NCI-H2171 (cell line): ENCODE results near the gene FZD2.
"Not testable (repeated sequence)": the region's sequence is repeated elsewhere in the genome, so short reads cannot be mapped to it uniquely, and the experiment has no call there.

Experiments used
- DNase-seq: peaks from one replicate; lab custom pipeline; 2025; lab: John Stamatoyannopoulos, UW

FZD2 gene

GRCh38 chr17:44546671-44547606 lies 10.3 kb upstream of the FZD2 start:
- no peak for DNase-seq

DNA sequence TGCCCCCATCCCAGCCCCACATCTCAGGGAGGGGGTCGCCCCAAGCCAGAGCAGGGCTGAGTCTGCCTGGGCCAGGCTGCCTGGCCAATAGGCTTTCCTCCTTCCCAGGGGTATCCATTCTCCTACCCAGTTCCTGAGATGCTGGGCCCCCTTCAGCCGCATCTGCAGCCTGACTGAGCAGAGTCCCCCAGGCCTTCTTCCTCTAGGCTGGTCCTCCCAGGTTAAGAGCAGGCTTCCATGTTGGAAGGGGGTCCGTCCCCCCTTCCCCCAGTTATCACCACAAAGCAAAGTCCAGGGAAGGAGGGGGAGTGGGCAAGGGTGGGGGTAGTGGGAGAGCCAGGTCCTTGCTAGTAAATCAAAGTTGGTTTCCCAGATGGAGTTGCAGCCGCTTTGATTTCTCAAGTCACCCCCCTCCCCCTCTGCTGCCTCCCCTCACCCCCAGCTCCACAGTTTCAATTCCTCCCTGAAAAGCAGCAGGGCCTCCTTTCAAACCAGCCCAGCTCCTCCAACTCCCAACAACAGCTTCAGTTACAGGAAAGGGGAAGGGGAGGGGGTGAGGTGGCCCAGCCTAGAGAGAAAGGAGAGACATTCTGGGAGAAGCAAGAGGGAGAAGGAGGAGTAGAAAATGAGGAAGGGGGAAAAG lies 9.5 kb upstream of the FZD2 start:
- DNase-seq: no peak

GRCh38 chr17:44548376-44549230 lies 8.7 kb upstream of the FZD2 start:
- no peak for DNase-seq

DNA sequence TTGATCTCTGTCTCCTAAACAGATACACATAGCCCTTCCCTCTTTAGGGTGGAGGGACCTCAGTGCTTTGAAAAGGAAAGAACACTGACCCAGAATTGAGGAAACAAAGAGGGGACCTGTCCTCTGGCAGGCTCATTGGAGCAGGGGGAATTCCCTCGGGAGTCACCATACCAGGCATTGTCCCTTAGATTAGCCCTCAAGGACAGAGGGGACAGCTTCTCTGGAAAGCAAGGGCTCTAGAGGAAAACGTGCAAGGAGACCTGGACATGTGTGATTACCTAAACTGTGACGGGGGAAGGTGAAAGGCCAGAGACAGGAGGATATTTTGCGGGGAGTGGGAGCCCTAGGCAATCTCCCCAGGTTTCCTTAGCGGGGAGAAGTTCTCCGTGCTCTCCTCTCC lies 7.6 kb upstream of the FZD2 start:
- DNase-seq: no peak

GRCh38 chr17:44552361-44552760 lies 4.9 kb upstream of the FZD2 start:
- no peak for DNase-seq

GRCh38 chr17:44555099-44555498 lies 2.2 kb upstream of the FZD2 start:
- no peak for DNase-seq

GRCh38 chr17:44556166-44556831 lies 985 bp upstream of the FZD2 start:
- DNase-seq: no peak

GRCh38 chr17:44557651-44558285 lies 484 bp downstream of the FZD2 start:
- no peak for DNase-seq

DNA sequence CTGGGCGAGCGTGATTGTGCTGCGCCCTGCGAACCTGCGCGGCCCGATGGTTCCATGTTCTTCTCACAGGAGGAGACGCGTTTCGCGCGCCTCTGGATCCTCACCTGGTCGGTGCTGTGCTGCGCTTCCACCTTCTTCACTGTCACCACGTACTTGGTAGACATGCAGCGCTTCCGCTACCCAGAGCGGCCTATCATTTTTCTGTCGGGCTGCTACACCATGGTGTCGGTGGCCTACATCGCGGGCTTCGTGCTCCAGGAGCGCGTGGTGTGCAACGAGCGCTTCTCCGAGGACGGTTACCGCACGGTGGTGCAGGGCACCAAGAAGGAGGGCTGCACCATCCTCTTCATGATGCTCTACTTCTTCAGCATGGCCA lies 1.0 kb downstream of the FZD2 start:
- DNase-seq: no peak

GRCh38 chr17:44558710-44559633 lies 1.7 kb downstream of the FZD2 start:
- no peak for DNase-seq

DNA sequence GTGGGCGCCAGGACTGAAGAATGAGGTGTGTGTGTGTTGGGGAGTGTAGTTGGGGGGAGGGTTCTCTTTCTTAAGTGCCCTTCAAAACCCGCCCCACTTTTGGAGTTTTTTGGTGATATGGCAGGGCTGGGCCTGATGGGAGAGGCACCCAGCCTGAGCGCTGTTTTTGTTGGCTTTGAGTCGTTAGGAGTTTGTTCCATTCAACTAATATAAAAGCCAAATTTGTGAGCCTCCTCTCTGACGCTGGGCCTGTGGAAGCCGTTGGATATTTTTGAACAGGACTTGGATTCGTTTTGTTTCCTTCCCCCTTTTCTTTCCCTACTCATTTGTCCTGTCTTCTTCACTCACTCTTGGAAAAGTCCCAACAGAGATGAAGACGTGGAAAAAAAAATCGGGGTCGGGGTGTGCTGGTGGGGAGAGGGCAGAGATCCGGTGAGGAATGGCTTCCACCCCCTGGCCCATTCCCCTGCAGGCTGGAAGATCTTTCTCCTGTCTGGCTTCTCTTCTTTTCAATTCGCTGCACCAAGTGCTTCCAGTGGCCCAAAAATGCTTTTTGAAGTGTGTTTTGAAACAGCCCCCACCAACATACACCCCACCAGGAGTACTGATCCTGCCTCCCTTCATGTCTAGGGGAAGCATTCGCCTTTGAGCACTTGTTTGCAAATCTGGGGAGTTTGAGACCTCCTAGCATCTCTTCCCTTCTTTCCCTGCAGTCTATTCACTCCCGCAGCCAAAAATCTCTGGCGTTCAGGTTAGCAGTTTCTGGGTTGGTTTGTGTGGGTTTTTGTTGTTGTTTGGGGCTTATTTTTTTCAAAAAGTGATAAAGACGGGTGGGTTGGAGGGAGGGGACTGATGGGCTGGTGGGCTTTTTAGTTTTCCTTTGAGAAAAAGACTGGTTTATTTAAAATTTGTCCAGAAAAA lies 2.6 kb downstream of the FZD2 start:
- no peak for DNase-seq

DNA sequence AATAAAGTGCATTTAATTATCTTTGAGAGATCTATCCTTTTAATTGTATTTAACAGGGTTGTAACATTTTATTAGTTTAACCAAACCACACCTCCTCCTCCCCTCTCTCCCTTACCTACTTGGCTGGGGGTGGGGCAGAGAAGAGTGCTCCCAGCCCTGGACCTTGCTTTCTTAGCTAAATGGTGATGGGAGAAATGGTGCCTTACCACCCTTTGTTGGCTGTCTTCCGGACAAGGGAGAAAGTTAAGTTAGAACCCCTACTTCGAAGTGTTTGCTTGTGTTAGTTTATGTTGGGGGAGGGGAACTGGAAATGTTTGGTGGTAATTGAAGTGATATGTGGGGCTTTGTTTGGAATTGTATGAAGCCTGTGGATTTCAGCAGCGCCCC lies 3.9 kb downstream of the FZD2 start:
- no peak for DNase-seq

GRCh38 chr17:44564429-44564828 lies 7.1 kb downstream of the FZD2 start:
- no peak for DNase-seq

GRCh38 chr17:44565866-44566443 lies 8.7 kb downstream of the FZD2 start:
- DNase-seq: no peak

- not testable (repeated sequence) for DNase-seq
Observed at GRCh38 chr17:44568311-44568944, 11.1 kb downstream of the FZD2 start.

DNA sequence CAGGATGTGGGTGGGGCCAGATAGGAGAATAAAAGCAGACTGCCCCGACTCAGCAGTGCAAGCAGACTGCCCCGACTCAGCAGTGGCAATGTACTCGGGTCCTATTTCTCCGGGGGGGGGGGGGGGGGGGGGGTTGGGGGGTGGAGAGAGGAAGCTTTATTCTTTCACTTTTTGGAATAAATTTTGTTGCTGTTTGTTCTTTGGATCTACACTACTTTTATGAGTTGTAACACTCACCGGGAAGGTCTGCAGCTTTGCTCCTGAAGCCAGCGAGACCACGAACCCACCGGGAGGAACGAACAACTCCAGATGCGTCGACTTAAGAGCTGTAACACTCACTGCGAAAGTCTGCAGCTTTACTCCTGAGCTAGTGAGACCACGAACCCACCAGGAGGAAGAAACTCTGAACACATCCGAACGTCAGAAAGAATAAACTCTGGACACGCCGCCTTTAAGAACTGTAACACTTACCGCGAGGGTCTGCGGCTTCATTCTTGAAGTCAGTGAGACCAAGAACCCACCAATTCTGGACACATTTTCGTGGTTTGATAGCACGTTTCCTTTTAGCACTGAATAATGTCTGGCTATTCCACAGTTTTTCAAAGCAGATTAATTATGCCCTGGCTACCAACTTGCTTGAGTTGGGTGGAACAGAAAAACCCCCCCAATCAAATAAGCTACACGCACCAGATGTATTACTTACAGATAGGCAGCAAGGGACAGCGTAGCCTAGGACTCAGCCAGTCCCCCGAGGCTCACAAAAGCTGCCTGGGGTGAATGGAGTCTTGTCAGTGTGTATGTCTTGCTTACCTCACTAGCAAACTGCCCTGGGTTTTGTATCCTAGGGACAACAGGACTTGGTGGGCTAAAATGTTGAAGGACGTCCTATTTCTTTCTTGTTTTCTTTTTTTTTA lies 11.9 kb downstream of the FZD2 start:
- DNase-seq: no peak

- DNase-seq: no peak
Observed at GRCh38 chr17:44572801-44573200, 15.5 kb downstream of the FZD2 start.
